ENCODE data around the gene VAT1L. TPM values are rescaled to one million over a fixed set of nuclear protein-coding genes. Genes with fewer than 3 reads are reported as not detected.

Gene VAT1L
- total and polyA plus RNA-seq, 3 donors from 2014 or later: 4.2 to 5.2 (median 4.6) TPM

DNA sequence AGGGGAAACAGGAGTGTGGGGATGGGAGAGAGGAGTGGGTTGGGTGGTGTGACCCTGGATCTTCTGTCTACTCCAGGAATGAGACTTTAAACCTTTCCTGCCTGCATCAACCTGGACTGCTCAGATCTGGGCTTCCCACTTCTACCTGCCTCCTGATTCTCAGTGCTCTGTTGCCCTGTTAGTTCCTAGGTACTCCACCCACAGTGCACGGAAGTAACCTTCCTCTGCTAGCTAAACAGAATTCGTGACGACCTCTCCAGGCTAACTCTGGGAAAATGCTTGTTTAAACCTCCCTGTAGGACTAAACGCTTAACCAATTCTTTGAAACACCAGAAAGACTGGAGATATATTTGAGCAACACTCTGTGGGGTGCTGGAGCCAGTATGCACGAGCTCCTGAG lies 150.5 kb downstream of the VAT1L start:
- intact Hi-C loops (cut with DNase I; ENCODE audit: low total_unique reads): no loop called here
- WGBS, 2 donors: 62 to 73% methylated on average over 5 of the region's 5 CpGs

DNA sequence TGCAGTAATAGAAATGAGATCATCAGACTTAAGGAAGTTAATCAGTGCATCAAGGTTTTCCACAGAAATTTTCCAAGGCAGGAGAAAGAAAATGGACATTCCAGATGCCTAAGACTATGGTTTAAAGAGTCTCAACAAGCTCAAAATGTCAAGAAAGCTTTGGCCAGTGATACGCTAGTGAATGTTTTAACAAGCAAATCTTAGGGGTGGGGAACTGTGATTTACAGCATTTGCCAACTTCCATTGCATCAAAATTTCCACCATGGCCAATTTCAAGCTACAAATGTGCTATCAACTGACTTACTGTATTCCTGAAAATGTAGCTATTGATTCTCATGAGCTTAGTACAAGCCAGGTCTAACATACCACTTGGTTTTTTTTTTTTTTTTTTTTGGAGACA lies 151.6 kb downstream of the VAT1L start:
- TF ChIP-seq, protein P1, sequence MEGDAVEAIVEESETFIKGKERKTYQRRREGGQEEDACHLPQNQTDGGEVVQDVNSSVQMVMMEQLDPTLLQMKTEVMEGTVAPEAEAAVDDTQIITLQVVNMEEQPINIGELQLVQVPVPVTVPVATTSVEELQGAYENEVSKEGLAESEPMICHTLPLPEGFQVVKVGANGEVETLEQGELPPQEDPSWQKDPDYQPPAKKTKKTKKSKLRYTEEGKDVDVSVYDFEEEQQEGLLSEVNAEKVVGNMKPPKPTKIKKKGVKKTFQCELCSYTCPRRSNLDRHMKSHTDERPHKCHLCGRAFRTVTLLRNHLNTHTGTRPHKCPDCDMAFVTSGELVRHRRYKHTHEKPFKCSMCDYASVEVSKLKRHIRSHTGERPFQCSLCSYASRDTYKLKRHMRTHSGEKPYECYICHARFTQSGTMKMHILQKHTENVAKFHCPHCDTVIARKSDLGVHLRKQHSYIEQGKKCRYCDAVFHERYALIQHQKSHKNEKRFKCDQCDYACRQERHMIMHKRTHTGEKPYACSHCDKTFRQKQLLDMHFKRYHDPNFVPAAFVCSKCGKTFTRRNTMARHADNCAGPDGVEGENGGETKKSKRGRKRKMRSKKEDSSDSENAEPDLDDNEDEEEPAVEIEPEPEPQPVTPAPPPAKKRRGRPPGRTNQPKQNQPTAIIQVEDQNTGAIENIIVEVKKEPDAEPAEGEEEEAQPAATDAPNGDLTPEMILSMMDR (IDR thresholded peaks at IDR 0.05): no peak
- no peak for TF ChIP-seq POLR2A (IDR thresholded peaks at IDR 0.05)
- WGBS, 2 donors: 75 to 79% methylated on average over 1 of the region's 1 CpG
- H3K36me3 ChIP-seq (ENCODE audit: low read depth, missing control alignments): no peaks in the 10 kb centered on the region
- no peak for DNase-seq
- intact Hi-C loops (cut with DNase I; ENCODE audit: low total_unique reads): no loop called here
- no peaks in the 10 kb centered on the region for H3K9me3 ChIP-seq
- no peaks in the 10 kb centered on the region for H3K27me3 ChIP-seq
- no peak overlapping the region for H3K27ac ChIP-seq
- H3K4me3 ChIP-seq: no peak overlapping the region
- H3K4me1 ChIP-seq: no peaks in the 10 kb centered on the region

More for the DNA sequence above, 150.5 kb downstream of the VAT1L start:
- Histone ChIP-seq H3K9me3 (no peaks in the 10 kb centered on the region), H3K4me3 (no peak overlapping the region), H3K36me3 (ENCODE audit: low read depth, missing control alignments) (no peaks in the 10 kb centered on the region), H3K27me3 (no peaks in the 10 kb centered on the region), H3K4me1 (no peaks in the 10 kb centered on the region), H3K27ac (no peak overlapping the region)
- TF ChIP-seq, protein P1 (IDR thresholded peaks at IDR 0.05): no peak
- no peak for TF ChIP-seq POLR2A (IDR thresholded peaks at IDR 0.05)
- no peak for DNase-seq

DNA sequence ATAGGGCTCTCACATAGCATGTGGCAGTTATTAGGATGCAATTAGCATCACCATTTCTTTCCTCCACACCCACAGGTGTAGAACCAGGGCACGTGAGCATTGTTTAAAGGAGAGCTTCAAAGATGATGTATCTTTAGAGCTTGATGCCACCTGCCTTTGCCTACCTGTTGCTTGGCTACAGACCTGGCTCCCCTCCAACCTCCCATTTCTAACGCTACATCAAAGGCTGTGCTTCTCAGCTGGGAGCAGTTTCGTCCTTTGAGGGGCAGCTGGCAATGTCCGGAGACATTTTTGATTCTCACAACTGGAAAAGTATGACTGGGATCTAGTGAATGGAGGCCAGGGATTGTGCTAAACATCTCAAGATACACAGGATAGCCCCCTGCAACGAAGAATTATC lies 155.4 kb downstream of the VAT1L start:
- no peak for DNase-seq
- Histone ChIP-seq H3K27ac (no peak overlapping the region), H3K27me3 (no peaks in the 10 kb centered on the region), H3K36me3 (ENCODE audit: low read depth, missing control alignments) (no peaks in the 10 kb centered on the region), H3K9me3 (no peaks in the 10 kb centered on the region), H3K4me1 (no peaks in the 10 kb centered on the region), H3K4me3 (no peak overlapping the region)
- WGBS, 2 donors: 67 to 78% methylated on average over 5 of the region's 5 CpGs
- intact Hi-C loops (cut with DNase I; ENCODE audit: low total_unique reads): no loop called here
- TF ChIP-seq, protein P1 (IDR thresholded peaks at IDR 0.05): no peak
- TF ChIP-seq POLR2A (IDR thresholded peaks at IDR 0.05): no peak

DNA sequence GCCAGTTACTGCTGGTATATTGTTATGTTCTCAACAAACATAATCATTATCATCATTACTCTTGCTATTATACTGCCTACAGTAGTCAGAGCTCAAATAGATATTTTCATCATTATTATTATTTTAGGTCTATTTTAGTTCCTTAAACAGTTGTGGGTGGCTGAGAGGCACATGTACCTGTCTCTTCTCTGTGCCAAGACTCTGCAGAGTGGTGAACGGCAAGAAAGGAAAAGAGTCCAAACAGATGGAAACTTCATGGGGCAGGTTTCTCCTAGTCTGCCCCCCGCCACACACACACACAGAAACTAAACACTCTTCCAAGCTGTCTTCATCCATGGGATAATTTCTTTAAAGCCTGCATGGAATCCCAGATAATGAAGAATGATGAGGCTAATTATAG lies 156.3 kb downstream of the VAT1L start:
- no peak for TF ChIP-seq POLR2A (IDR thresholded peaks at IDR 0.05)
- TF ChIP-seq, protein P1 (IDR thresholded peaks at IDR 0.05): no peak

DNA sequence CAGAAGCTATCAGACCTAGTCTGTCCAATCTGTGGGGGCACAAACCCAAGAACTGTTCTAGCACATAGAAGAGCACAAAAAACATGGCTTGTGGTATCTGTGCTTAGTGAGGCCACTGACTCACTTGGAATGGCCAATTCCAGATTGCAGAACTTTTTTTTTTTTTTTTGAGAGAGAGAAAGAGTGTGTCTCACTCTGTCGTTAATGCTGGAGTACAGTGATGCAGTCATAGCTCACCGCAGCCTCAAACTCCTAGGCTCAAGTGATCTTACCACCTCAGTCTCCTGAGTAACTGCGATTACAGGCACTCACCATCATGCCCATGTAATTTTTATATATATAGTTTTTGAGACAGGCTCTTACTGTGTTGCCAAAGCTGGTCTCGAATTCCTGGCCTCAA lies 156.8 kb downstream of the VAT1L start:
- WGBS, 2 donors: 88 to 92% methylated on average over 4 of the region's 4 CpGs
- Histone ChIP-seq H3K27me3 (no peaks in the 10 kb centered on the region), H3K9me3 (no peaks in the 10 kb centered on the region), H3K4me3 (no peak overlapping the region), H3K4me1 (no peaks in the 10 kb centered on the region), H3K27ac (no peak overlapping the region), H3K36me3 (ENCODE audit: low read depth, missing control alignments) (no peaks in the 10 kb centered on the region)
- DNase-seq: no peak
- intact Hi-C loops (cut with DNase I; ENCODE audit: low total_unique reads): no loop called here
- no peak for TF ChIP-seq POLR2A (IDR thresholded peaks at IDR 0.05)
- TF ChIP-seq, protein P1 (IDR thresholded peaks at IDR 0.05): no peak

More for the DNA sequence above, 156.3 kb downstream of the VAT1L start:
- intact Hi-C loops (cut with DNase I; ENCODE audit: low total_unique reads): no loop called here
- H3K4me3 ChIP-seq: no peak overlapping the region
- no peaks in the 10 kb centered on the region for H3K27me3 ChIP-seq
- no peaks in the 10 kb centered on the region for H3K9me3 ChIP-seq
- 74 to 85% methylated on average over 2 of the region's 2 CpGs for WGBS, 2 donors
- H3K27ac ChIP-seq: no peak overlapping the region
- no peak for DNase-seq
- no peaks in the 10 kb centered on the region for H3K4me1 ChIP-seq
- H3K36me3 ChIP-seq (ENCODE audit: low read depth, missing control alignments): no peaks in the 10 kb centered on the region

All from testis (tissue), 3 donors.